ENCODE measurements around the gene CLPTM1. TPM values are rescaled to one million over a fixed set of nuclear protein-coding genes. Genes with fewer than 3 reads are reported as not detected.

The CLPTM1 gene
- total RNA-seq, result 69.0 and 85.2 TPM in 2 replicates

GRCh38 chr19:44954649-44955504 lies at the start of gene CLPTM1:
Gene CLPTM1, plus strand, starts transcription at chr19:44955380. Its CDS starts 16 bp downstream, at chr19:44955396.

GRCh38 chr19:44905437-44906160 lies 49.6 kb upstream of the CLPTM1 start, which contains the start of gene APOE:
Gene APOE, plus strand, starts transcription at chr19:44905796. Its CDS starts 829 bp downstream, at chr19:44906625.

GRCh38 chr19:44914433-44915206 lies 40.6 kb upstream of the CLPTM1 start, which contains the start of gene APOC1:
Gene APOC1, plus strand, starts transcription at chr19:44914608. Its CDS starts 284 bp downstream, at chr19:44914892.

GRCh38 chr19:44942067-44942571 lies 13.1 kb upstream of the CLPTM1 start, which contains the start of gene APOC4:
Gene APOC4, plus strand, starts transcription at chr19:44942237. Its CDS starts 41 bp downstream, at chr19:44942278.

GRCh38 chr19:45001087-45001739 lies 46.0 kb downstream of the CLPTM1 start, which contains the start of gene RELB:
Gene RELB, plus strand, starts transcription at chr19:45001464. Its CDS starts 116 bp downstream, at chr19:45001580.

GRCh38 chr19:45038931-45039893 lies 84.0 kb downstream of the CLPTM1 start, which contains the start of gene CLASRP:
Gene CLASRP, plus strand, starts transcription at chr19:45039045. Its CDS starts 1,168 bp downstream, at chr19:45040213.

Other genes with a start within 250 kb of the CLPTM1 start
- gene BCL3, start 206.7 kb upstream of the CLPTM1 start, total RNA-seq, result 30.3 and 34.7 TPM in 2 replicates
- gene CBLC, start 177.5 kb upstream of the CLPTM1 start, total RNA-seq, result not detected in 2 replicates
- 14.3 and 15.0 TPM in 2 replicates for gene BCAM, start 146.3 kb upstream of the CLPTM1 start, total RNA-seq
- gene NECTIN2, start 109.1 kb upstream of the CLPTM1 start, total RNA-seq, result 63.9 and 70.1 TPM in 2 replicates
- gene TOMM40, start 64.1 kb upstream of the CLPTM1 start, total RNA-seq, result 43.9 and 47.5 TPM in 2 replicates
- 11,373 and 11,693 TPM in 2 replicates for gene APOE, start 49.6 kb upstream of the CLPTM1 start, total RNA-seq
- 182 and 266 TPM in 2 replicates for gene APOC1, start 40.8 kb upstream of the CLPTM1 start, total RNA-seq
- not detected in 2 replicates for gene APOC4, start 13.1 kb upstream of the CLPTM1 start, total RNA-seq
- gene APOC2, start 9.3 kb upstream of the CLPTM1 start, total RNA-seq, result not detected in 2 replicates
- gene RELB, start 46.1 kb downstream of the CLPTM1 start, total RNA-seq, result 6.8 and 12.4 TPM in 2 replicates
- 27.3 and 51.9 TPM in 2 replicates for gene CLASRP, start 83.7 kb downstream of the CLPTM1 start, total RNA-seq
- gene ZNF296, start 121.1 kb downstream of the CLPTM1 start, total RNA-seq, result not detected in 2 replicates
- 8.2 and 18.2 TPM in 2 replicates for gene GEMIN7, start 123.9 kb downstream of the CLPTM1 start, total RNA-seq
- 21.3 and 26.5 TPM in 2 replicates for gene PPP1R37, start 137.8 kb downstream of the CLPTM1 start, total RNA-seq
- not detected in 2 replicates for gene NKPD1, start 205.6 kb downstream of the CLPTM1 start, total RNA-seq
- gene TRAPPC6A, start 222.9 kb downstream of the CLPTM1 start, total RNA-seq, result 19.2 and 35.8 TPM in 2 replicates
- gene BLOC1S3, start 223.4 kb downstream of the CLPTM1 start, total RNA-seq, result 18.3 and 19.5 TPM in 2 replicates

Measured in cardiac ventricle fibroblast (primary cell).